Thyroid gland (tissue), 4 donors: ENCODE data around the gene MPZL1.
A peak's percentile ranks its signal among the peaks of the same experiment; 100 is the strongest.

Experiments used
- CTCF ChIP-seq, 6 experiments: fragments of 200-600 bp in 3 of 6; fragments of 450-650 bp in 3 of 6; sonication (generic) in 3 of 6; IDR thresholded peaks; one replicate each; pipeline ENCODE4 v1.5.1; 2016 to 2019; ENCODE audit warnings: antibody characterized with exemption in 6 of 6, mild to moderate bottlenecking in 2 of 6, inconsistent platforms in 1 of 6, moderate library complexity in 1 of 6
- POLR2A ChIP-seq, 2 donors: fragments of 450-650 bp; IDR thresholded peaks; one replicate each; pipeline ENCODE4 v1.6.1; 2017; ENCODE audit warnings: antibody characterized with exemption in 2 of 2, mild to moderate bottlenecking in 2 of 2, moderate library complexity in 1 of 2

GRCh38 chr1:167797015-167797414, 75.2 kb downstream of the MPZL1 start:
- peak in 1 of 2 donors; percentile 66 for TF ChIP-seq POLR2A (IDR thresholded peaks at IDR 0.05)
- TF ChIP-seq CTCF (IDR thresholded peaks at IDR 0.05) = peak in 1 of 6 experiments; percentile 15
